Prostate gland (tissue), 2 donors: ENCODE data around the gene DCLK2.

ENCODE experiments used
- POLR2A ChIP-seq: fragments of 450-650 bp; IDR thresholded peaks from one replicate; pipeline ENCODE4 v1.6.1; 2016; ENCODE audit warnings: antibody characterized with exemption, mild to moderate bottlenecking
- POLR2AphosphoS5 ChIP-seq: sonication (generic); formaldehyde crosslinking; IDR thresholded peaks from one replicate; pipeline ENCODE4 v1.6.1; 2017; ENCODE audit warnings: antibody characterized with exemption
- TF ChIP-seq, protein P1 (sequence below), 4 experiments: fragments of 200-600 bp in 2 of 4; fragments of 450-650 bp in 2 of 4; sonication (generic) in 2 of 4; IDR thresholded peaks; 1 replicate in 3 of 4; 2 replicates in 1 of 4; pipeline ENCODE4 v1.5.1; 2016 to 2019; ENCODE audit warnings: antibody characterized with exemption in 4 of 4, mild to moderate bottlenecking in 2 of 4, moderate library complexity in 2 of 4

DNA sequence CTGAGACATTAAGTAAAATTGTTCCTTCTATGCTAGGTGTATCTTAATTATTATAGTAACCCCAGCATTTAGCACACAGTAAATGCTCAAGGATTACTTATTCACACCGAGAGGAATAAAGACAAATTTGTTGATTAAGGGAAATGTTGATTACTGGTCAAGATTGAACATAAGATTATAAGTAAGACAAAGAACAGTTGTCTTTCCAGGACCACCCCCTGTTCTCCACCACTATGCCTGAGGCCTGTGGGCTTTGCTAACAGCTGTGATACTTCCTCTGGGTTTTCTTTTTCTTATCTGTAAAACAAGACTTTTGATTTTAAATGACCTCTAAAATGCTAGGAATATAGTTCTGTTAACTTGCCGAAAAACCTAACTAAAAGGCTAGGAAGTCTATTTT lies 128.0 kb downstream of the DCLK2 start:
- TF ChIP-seq, protein P1, sequence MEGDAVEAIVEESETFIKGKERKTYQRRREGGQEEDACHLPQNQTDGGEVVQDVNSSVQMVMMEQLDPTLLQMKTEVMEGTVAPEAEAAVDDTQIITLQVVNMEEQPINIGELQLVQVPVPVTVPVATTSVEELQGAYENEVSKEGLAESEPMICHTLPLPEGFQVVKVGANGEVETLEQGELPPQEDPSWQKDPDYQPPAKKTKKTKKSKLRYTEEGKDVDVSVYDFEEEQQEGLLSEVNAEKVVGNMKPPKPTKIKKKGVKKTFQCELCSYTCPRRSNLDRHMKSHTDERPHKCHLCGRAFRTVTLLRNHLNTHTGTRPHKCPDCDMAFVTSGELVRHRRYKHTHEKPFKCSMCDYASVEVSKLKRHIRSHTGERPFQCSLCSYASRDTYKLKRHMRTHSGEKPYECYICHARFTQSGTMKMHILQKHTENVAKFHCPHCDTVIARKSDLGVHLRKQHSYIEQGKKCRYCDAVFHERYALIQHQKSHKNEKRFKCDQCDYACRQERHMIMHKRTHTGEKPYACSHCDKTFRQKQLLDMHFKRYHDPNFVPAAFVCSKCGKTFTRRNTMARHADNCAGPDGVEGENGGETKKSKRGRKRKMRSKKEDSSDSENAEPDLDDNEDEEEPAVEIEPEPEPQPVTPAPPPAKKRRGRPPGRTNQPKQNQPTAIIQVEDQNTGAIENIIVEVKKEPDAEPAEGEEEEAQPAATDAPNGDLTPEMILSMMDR (IDR thresholded peaks at IDR 0.05): no peak
- TF ChIP-seq POLR2AphosphoS5 (no peak), POLR2A (no peak)
